Smooth muscle cell (in vitro differentiated cells): ENCODE data around the gene DYRK4. TPM values are rescaled to one million over a fixed set of nuclear protein-coding genes. Genes with fewer than 3 reads are reported as not detected.

Source experiments
- DNase-seq: peaks from one replicate; lab custom pipeline; 2025; ENCODE audit not compliant: unreplicated experiment; lab: John Stamatoyannopoulos, UW
- H2AFZ ChIP-seq: fragments of 200-600 bp; sonication (generic); 2 replicates; pipeline ENCODE4 v1.6.0; 2016; ENCODE audit warnings: antibody characterized with exemption, low read depth, mild to moderate bottlenecking
- H3F3A ChIP-seq: fragments of 200-600 bp; sonication (generic); 2 replicates; pipeline ENCODE4 v1.6.0; 2017; ENCODE audit warnings: antibody characterized with exemption, low read depth
- H3K27ac ChIP-seq: fragments of 200-600 bp; sonication (generic); 2 replicates; pipeline ENCODE4 v1.5.1; 2016; ENCODE audit warnings: low read depth, mild to moderate bottlenecking
- H3K27me3 ChIP-seq: fragments of 200-600 bp; sonication (generic); 2 replicates; pipeline ENCODE4 v1.6.1; 2016; ENCODE audit warnings: low read depth, mild to moderate bottlenecking
- H3K36me3 ChIP-seq: fragments of 200-600 bp; sonication (generic); 2 replicates; pipeline ENCODE4 v1.5.1; 2016; ENCODE audit warnings: low read depth
- H3K4me1 ChIP-seq: fragments of 200-600 bp; sonication (generic); 2 replicates; pipeline ENCODE4 v1.5.1; 2016; ENCODE audit warnings: low read depth
- H3K4me2 ChIP-seq: fragments of 200-600 bp; sonication (generic); 2 replicates; pipeline ENCODE4 v1.6.0; 2016; ENCODE audit warnings: mild to moderate bottlenecking
- H3K4me3 ChIP-seq: fragments of 200-600 bp; sonication (generic); 2 replicates; pipeline ENCODE4 v1.5.1; 2016; ENCODE audit warnings: mild to moderate bottlenecking
- H3K79me2 ChIP-seq: fragments of 200-600 bp; sonication (generic); 2 replicates; pipeline ENCODE4 v1.6.0; 2016; ENCODE audit warnings: low read depth, mild to moderate bottlenecking
- H3K9ac ChIP-seq: fragments of 200-600 bp; sonication (generic); 2 replicates; pipeline ENCODE4 v1.6.0; 2016; ENCODE audit warnings: low read depth
- H3K9me3 ChIP-seq: fragments of 200-600 bp; sonication (generic); replicated peaks from 2 replicates; pipeline ENCODE4 v1.5.1; 2016; ENCODE audit warnings: low read depth
- H4K20me1 ChIP-seq: fragments of 200-600 bp; sonication (generic); 2 replicates; pipeline ENCODE4 v1.6.0; 2016; ENCODE audit warnings: low read depth
- CTCF ChIP-seq: fragments of 200-600 bp; sonication (generic); IDR thresholded peaks from 2 replicates; pipeline ENCODE4 v1.5.1; 2017; ENCODE audit warnings: borderline replicate concordance, mild to moderate bottlenecking, antibody characterized with exemption; ENCODE audit not compliant: insufficient read depth, poor library complexity, severe bottlenecking
- WGBS: methylation state at CpG from one replicate; pipeline ENCODE4 v1.1.7; 2016; ENCODE audit warnings: low lambda C conversion rate; 5-methylcytosine and 5-hydroxymethylcytosine counted together
- polyA plus RNA-seq: library from polyadenylated mRNA; unstranded; fragments of >200 nt; fragmentation: Nextera tagmentation; extraction: Ambion mirVana; gene quantifications from 2 replicates; pipeline ENCODE4 v1.2.1, GENCODE V29; 2016
- total RNA-seq: library from RNA; depleted of rRNA; stranded (reverse); fragments of >200 nt; gene quantifications from 2 replicates; pipeline ENCODE4 v1.2.3, GENCODE V29; 2014

The DYRK4 gene
- total and polyA plus RNA-seq, 2 experiments from 2014 or later, result 27.1 to 61.6 TPM

- H4K20me1 ChIP-seq, result no peaks in the 10 kb centered on the region
- H3K79me2 ChIP-seq, result no peaks in the 10 kb centered on the region
- 97% methylated on average over 4 of the region's 4 CpGs for WGBS
- no peak overlapping the region for H3K4me2 ChIP-seq
- DNase-seq, result no peak
- H3K27ac ChIP-seq, result no peak overlapping the region
- no peaks in the 10 kb centered on the region for H3K36me3 ChIP-seq
- no peak overlapping the region for H2AFZ ChIP-seq
- TF ChIP-seq CTCF, result no peak
- no peak overlapping the region for H3K9ac ChIP-seq
- no peak overlapping the region for H3K4me3 ChIP-seq
- no peaks in the 10 kb centered on the region for H3K9me3 ChIP-seq
- no peaks in the 10 kb centered on the region for H3F3A ChIP-seq
- H3K4me1 ChIP-seq, result no peaks in the 10 kb centered on the region
- no peaks in the 10 kb centered on the region for H3K27me3 ChIP-seq
Measured at GRCh38 chr12:4553943-4554342, 8.1 kb upstream of the DYRK4 start.

DNA sequence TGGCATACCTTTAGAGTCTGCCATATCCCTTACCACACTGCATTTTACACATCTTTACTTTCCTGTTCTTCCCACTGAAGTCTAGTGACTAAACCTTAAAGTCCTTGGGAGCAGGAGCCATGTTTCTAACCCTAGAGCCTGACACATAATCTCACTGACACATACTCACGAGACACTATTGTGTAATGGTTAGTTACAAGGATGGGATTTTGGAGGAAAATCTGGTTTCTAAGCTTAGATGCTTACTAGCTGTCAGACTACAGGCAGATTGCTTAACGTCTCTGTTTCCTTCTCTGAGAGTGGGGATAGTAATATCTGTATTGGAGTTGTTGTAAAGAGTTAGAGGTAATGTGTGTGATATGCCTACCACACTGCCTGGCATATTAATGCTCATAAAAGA is 6.2 kb upstream of the DYRK4 start:
- H3K36me3 ChIP-seq, result no peaks in the 10 kb centered on the region
- no peaks in the 10 kb centered on the region for H3K4me1 ChIP-seq
- WGBS, result 83% methylated on average over 2 of the region's 2 CpGs
- H3K4me3 ChIP-seq, result no peak overlapping the region
- no peak for TF ChIP-seq CTCF
- no peak overlapping the region for H3K27ac ChIP-seq
- H2AFZ ChIP-seq, result no peak overlapping the region
- H3F3A ChIP-seq, result no peaks in the 10 kb centered on the region
- no peaks in the 10 kb centered on the region for H3K27me3 ChIP-seq
- H3K79me2 ChIP-seq, result no peaks in the 10 kb centered on the region
- no peak for DNase-seq
- no peaks in the 10 kb centered on the region for H3K9me3 ChIP-seq
- H3K4me2 ChIP-seq, result no peak overlapping the region
- no peaks in the 10 kb centered on the region for H4K20me1 ChIP-seq
- no peak overlapping the region for H3K9ac ChIP-seq

GRCh38 chr12:4556735-4557530 is 5.1 kb upstream of the DYRK4 start:
- H3K4me2 ChIP-seq, result no peak overlapping the region
- WGBS, result 96% methylated on average over 2 of the region's 2 CpGs
- TF ChIP-seq CTCF, result no peak

GRCh38 chr12:4557586-4557985 is 4.4 kb upstream of the DYRK4 start:
- peaks cover 4% of the 10 kb centered on the region for H3K4me1 ChIP-seq
- 93% methylated on average over 5 of the region's 5 CpGs for WGBS

More at GRCh38 chr12:4556735-4557530, 5.1 kb upstream of the DYRK4 start:
- DNase-seq, result no peak
- Histone ChIP-seq H3F3A (peaks cover 3% of the 10 kb centered on the region), H3K79me2 (no peaks in the 10 kb centered on the region), H3K27ac (no peak overlapping the region), H4K20me1 (no peaks in the 10 kb centered on the region), H3K27me3 (no peaks in the 10 kb centered on the region), H3K4me3 (no peak overlapping the region), H3K4me1 (peaks cover 4% of the 10 kb centered on the region), H2AFZ (no peak overlapping the region), H3K36me3 (no peaks in the 10 kb centered on the region), H3K9me3 (no peaks in the 10 kb centered on the region), H3K9ac (no peak overlapping the region)

More at GRCh38 chr12:4557586-4557985, 4.4 kb upstream of the DYRK4 start:
- Histone ChIP-seq H3K4me2 (no peak overlapping the region), H3K27ac (no peak overlapping the region), H3K9ac (no peak overlapping the region), H3K79me2 (no peaks in the 10 kb centered on the region), H3K27me3 (no peaks in the 10 kb centered on the region), H3K4me3 (no peak overlapping the region), H4K20me1 (no peaks in the 10 kb centered on the region), H2AFZ (no peak overlapping the region), H3K9me3 (no peaks in the 10 kb centered on the region), H3F3A (peaks cover 3% of the 10 kb centered on the region), H3K36me3 (no peaks in the 10 kb centered on the region)
- DNase-seq, result no peak
- TF ChIP-seq CTCF, result no peak
